Ramos (cell line): Measurements from ENCODE around the gene EFTUD2.

Source experiments
- in situ Hi-C: fragments of 300-500 bp; cut with MboI; formaldehyde crosslinking; loops from one replicate; pipeline ENCODE4 v1.14.3; 2022; ENCODE audit warnings: low sequenced_read_pairs; ENCODE audit not compliant: unreplicated experiment

EFTUD2 gene

DNA sequence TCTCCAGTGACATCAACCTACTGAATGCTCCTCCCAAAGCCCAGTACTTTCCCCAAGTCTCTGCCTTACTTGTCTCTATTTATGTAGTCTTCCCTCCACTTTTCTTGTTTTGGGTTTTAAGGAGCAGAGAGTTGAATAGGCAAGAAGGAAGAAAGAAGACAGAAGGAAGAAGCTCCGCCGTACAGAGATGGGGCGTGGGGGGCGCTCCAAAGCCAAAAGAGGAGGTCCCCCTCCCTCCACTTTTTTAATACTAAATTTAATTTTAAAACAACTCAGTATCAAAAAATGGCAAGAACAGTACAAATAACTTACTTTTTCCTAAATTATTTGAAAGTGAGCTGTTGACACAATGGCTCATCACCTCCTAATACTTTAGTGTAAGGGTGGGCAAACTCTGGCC lies 4.6 kb downstream of the EFTUD2 start:
- in situ Hi-C loops: no loop called here

DNA sequence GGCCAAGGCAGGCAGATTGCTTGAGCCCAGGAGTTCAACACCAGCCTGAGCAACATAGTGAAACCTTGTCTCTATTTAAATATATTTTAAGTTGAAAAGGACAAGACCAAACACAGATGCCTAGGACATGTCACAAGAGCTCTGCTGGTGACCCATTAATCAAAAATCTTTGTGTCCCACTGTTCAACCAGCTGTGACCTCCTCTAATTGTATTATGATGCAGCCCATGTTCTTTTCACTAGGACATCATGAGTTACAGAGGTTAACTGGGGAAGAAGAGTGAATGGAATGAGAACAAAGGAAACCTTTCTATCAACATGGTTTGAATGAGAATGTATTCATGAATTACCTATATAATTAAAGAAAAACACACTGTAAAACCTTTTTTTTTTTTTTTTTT lies 7.0 kb downstream of the EFTUD2 start:
- in situ Hi-C loops: no loop called here

DNA sequence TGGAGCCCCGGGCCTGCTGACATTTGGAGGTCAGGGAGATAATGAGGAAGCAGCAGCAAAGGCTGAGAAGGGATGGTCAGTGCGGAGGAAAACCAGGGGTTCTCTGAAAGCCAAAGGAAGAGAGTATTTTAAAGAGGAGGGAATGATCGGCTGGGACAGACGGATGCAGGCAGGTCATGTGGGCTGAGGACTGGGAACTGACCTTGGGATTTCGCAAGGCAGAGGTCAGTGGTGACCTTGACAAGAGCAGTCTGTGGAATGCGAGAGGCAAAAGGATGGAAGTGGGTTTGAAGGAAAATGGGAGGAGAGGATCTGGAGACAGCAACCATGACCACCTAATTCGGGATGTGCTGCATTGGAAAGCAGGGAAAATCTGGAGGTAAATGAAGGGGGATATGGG lies 10.2 kb downstream of the EFTUD2 start:
- in situ Hi-C loops: no loop called here

DNA sequence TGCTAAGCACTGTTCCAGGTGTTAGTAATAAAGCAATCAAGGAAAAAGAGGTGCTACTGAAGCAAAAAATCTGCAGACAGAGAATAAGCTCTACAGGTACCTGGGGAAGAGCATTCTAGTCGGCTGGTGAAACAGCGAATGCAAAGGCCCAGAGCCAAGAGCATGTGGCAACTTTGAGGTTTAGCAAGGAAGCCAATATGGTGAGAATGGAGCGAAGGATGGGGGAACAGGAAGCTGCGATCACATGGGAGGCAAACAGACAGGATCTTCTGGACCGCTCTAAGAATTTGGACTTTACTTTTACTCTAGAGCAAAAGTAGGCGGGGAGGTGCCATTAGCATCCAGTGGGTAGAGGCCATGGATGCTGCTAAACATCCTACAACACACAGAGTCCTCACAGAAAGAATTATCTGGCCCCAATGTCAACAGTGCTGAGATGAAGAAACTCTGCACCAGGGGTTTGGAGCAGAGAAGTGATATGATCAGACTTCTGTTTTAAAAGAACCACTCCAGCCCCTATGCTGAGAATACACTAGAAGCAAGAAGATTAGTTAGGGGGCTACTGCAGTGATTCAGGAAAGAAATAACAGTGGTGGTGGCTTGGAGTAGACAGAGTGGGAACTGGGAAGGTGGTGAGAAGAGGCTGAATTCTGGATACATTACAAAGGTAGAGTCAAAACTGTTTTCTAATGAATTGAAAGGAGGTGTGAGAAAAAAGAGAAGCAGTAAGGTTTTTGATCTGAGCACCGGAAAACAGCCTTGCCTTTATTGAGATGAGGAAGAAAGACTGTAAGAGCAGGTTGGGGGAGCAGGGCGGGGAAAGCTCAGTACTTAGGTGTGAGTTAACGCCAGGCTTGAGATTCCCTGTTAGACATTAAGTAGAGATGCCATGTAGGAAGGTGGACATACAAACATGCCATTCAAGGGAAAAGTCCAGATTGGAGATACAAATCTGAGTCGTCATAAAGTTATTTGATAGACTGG lies 11.0 kb downstream of the EFTUD2 start:
- in situ Hi-C loops: no loop called here

DNA sequence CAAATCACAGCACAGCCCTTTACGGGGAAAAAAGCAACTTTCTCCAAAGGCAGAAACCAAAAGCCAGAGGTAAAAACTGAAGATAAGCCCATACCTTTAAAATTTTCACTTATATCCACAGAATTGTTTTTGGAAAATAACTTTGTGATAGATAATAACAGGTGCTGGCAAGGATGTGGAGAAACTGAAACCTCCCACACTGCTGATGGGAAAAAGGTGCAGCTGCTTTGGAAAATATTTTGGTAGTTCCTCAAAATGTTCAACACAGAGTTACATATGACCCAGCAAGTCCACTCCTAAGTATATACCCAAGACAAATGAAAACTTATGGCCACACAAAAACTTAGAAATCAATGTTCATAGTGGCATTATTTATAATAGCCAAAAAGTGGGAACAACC lies 12.2 kb downstream of the EFTUD2 start:
- in situ Hi-C loops: no loop called here

DNA sequence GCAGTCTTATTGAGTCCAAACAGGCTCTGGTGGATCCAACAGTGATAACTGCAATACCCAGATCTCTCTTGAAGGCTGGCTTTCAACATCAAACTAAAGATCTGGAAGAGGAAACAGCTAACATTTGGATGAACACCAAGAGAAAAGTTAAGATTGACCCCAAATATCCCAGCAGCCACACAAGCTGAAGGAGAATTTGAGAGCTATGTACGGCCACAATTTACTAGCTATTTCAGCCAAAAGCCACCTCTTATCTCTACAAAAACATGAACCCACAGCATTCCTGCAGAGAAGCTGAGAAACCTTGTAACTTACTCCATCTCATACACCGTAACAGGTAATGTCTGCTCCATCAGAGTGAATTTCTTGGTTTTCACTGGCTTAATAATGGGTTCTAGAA lies 14.3 kb downstream of the EFTUD2 start:
- in situ Hi-C loops: no loop called here

DNA sequence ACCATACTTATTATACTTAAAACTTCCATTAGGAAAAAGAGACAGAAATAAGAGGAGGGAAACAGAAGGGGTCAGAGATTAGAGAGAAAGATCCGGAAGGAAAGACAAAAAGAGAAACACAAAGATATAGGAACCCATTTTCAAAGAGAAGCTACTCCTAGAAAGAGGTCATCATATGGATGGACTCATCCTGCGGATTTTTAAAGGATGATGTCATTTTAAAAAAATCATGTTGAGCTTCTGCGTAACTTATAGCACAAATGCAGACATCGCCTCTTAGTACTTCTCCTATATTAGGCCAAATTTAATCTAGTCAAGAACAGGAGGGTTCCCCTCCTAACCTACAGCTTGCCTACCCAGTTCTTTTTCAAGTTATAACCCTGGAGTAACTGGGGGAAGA lies 18.1 kb downstream of the EFTUD2 start:
- in situ Hi-C loops: no loop called here

DNA sequence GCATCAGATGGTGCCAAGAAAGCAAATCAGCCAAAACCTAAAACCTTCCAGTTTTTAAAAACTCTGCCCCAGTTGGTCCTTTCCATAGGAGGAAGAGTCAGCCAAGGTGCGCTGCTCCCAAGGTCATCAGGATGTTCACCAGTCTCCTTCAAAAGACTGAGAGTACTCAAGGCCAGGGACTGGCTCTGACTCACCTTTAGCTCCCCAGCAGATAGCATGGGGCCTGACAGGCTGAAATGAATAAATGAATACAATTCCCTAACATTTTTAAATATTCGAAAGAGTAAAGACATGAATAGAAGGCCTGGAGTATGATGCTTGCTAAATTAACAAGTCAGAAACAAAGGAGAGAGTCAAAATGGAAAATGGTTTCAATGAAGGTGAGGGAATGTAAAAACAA lies 19.2 kb downstream of the EFTUD2 start:
- in situ Hi-C loops: no loop called here

DNA sequence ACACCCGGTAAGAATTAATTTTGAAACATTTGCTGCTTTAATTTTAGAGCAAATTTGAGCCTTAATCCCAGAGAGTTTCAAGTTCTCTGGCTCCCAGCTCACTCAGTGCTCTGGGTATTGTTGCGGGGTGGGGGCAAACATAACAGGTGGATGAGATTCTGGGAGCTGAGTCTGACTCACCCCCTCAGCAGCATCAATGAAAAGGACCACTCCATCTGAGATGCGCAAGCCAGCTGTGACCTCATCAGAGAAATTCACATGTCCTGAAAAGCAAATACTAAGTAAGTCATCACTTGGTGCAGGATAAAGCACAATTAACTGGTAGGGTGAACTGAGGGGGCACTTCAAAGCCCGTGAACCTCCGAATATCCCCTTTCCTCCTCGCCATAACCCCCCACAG lies 19.9 kb downstream of the EFTUD2 start:
- in situ Hi-C loops: no loop called here

DNA sequence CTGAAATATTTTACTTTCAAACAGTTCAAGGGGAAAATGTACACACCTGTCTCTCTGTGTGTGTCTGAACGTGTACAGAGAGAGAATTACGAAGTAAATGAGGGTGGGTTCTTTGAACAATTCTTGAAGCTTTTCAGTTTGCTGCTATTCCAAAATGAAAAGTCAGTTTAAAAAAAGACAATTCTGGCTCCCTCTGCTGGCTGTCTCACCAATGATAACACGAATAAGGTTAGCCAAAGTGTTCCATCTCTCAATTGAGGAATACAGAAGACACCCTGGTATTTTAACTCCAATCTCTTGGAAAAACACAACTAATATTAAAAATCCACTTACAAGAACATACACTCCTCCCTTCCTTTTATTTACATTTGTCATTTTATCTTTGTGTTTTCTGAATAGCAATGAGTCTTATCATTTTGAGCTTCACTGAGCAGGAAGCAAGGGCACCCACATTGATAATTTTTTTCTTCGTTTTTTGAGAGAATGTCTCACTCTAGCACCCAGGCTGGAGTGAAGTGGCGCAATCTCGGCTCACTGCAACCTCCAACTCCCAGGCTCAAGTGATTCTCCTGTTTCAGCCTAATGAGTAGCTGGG lies 20.5 kb downstream of the EFTUD2 start:
- in situ Hi-C loops: no loop called here

DNA sequence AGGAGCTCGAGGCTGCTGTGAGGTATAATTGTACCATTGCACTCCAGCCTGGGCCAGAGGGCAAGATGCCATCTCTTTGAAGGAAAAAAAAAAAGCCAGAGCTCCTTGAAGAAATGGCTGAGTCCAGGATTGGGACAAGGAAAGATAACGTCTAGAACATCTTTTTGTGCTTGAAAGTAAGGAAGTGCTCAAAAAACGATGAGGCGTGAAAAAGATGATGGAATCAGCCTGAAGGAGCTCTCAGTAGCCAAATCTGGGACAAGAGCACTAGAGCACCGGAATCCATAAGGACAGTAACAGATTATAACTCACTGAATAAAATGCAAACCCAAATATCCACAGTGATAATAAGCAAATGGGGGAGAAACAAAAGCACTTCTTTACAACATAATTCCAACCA lies 22.1 kb downstream of the EFTUD2 start:
- in situ Hi-C loops: no loop called here

DNA sequence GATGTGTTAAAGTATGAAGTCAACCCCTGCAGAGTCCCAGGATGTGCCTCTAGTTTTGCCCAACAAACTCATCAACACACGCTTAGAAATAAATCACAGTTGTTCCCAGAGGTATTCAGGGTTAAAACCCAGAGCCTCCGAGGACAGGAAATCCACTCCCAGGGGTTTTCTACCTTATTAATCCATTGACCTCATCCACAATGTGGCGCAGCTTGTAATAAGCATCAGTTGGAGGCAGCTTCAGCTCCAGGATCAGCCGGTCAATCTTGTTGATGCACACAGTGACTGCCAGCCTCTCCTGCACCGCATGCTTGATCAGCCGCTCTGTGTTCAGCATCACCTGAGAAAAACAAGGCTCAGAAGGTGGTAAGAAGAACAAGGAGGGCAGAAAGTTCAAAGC lies 23.5 kb downstream of the EFTUD2 start:
- in situ Hi-C loops: no loop called here

DNA sequence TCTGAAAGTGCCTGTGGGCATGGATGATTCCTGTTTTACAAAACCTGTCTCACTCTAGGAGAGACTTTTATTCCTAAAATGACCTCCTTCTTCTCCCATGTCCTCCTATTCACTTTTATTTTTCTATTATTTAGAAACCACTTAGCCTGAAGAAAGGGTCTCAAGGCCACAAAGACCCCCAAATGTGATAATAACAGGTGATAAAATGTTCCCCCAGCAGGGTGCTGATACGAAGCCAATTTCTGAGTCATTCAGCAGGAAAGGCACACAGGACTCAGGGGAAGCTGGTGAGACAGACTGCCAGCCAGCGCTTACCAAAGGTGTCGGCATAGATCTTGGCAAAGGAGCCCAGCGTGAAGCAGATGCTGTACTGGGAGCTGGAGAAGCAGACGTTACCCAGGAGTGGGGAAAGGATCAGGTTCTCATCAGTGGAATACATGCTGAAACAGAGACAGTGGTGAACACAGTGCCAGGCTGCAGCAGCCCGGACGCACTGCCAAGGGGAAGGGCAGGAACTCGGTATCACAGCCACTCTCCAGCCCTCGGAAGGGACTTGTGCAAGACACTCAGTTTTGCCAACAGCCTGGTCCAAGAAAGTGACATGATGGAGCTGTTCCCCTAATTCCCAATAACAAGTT lies 27.0 kb downstream of the EFTUD2 start:
- in situ Hi-C loops: loop anchor here (25.0 kb wide), 1 partner anchor 335 kb away; no protein-coding TSS in a partner anchor

DNA sequence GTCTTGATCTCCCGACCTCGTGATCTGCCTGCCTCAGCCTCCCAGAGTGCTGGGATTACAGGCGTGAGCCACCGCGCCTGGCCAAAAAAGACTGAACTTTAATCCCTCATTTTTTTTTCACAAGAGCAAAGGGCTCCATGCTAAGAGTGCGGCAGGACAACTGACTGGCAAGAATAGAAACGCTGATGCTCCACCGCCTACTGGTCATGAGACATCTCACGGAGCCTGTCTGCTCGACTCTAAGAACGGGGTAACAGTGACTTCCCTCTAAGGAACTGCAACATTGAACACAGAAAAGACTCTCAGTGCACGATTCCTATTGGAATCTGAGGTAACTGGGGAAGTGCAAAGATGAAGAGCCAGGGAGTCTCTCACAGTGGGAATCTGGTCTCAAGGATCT lies 27.7 kb downstream of the EFTUD2 start:
- in situ Hi-C loops: loop anchor here (25.0 kb wide), 1 partner anchor 334 kb away; no protein-coding TSS in a partner anchor

DNA sequence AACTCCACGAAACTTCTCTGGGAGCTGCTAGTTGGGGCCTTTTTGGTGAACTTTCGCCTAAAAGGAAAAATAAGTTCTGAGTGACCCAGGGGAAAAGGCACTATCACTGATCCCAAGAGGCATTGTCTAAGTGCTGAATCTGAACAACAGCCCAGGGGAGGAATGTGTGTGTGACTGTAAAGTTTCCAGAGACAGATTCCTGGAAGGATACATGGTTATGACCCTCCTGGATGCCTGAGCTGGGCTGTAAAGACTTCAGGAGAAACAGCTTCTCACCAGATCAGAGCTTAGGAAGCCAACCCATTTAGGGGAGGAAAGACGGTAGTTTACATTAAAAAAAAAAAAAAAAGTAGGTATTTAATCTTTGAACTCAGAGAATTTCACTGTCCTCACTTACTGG lies 31.4 kb downstream of the EFTUD2 start:
- in situ Hi-C loops: loop anchor here (25.0 kb wide), 1 partner anchor 331 kb away; no protein-coding TSS in a partner anchor

DNA sequence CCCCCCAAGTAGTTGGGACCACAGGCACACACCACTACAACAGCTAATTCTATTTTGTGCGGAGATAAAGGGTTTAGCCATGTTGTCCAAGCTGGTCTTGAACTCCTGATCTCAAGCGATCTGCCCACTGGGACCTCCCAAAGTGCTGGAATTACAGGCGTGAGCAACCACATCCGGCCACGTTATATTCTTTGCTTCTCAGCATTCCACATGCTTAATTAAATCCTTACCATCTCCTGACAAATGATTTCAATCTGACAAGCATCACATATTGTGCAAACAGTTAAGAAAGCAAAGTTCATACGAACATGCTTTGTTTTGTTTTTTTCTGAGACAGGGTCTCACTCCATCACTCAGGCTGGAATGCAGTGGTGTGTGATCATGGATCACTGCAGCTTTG lies 33.3 kb downstream of the EFTUD2 start:
- in situ Hi-C loops: loop anchor here (25.0 kb wide), 1 partner anchor 329 kb away; no protein-coding TSS in a partner anchor

DNA sequence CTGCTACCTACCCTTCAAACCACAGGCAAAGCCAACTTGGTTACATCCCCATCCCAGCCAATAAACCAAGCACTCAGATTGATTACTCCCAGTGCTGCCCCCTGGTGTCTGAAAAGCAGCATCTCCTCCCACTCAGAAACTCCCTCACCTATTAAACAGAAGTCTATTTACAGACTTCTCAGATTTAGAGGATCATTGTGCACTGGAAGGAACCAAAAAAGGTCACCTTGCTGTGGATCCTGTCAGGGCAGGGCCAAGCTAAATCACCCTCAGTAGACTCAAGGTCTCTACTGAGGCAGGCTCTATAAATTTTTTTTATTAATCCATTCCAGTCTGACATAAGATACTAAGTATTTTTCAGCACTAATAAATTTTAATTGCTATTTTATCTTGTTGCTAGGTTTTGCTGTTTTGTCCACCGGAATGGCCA lies 34.0 kb downstream of the EFTUD2 start:
- in situ Hi-C loops: loop anchor here (25.0 kb wide), 1 partner anchor 328 kb away; no protein-coding TSS in a partner anchor

DNA sequence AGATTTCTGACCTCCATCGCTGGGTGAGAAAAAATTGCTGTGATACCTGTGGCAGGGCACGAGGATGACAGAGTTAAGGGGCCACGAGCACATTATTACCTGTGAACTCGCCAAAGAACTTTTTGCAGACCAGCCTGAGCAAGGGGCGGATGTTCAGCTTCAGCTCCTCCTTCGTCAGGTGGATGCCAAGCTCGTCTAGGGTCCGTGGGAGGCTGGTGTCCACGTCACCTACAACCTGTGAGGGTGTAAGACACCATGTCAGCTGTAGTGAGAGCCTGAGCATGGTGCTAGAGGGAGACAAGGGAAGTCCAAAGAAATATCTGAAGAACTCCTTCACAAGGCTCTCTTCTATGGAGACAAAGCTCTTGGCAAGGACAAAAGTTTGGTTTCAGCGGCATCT lies 34.4 kb downstream of the EFTUD2 start:
- in situ Hi-C loops: loop anchor here (5.0 to 25.0 kb wide), 2 partner anchors 83 to 328 kb away; no protein-coding TSS in a partner anchor

DNA sequence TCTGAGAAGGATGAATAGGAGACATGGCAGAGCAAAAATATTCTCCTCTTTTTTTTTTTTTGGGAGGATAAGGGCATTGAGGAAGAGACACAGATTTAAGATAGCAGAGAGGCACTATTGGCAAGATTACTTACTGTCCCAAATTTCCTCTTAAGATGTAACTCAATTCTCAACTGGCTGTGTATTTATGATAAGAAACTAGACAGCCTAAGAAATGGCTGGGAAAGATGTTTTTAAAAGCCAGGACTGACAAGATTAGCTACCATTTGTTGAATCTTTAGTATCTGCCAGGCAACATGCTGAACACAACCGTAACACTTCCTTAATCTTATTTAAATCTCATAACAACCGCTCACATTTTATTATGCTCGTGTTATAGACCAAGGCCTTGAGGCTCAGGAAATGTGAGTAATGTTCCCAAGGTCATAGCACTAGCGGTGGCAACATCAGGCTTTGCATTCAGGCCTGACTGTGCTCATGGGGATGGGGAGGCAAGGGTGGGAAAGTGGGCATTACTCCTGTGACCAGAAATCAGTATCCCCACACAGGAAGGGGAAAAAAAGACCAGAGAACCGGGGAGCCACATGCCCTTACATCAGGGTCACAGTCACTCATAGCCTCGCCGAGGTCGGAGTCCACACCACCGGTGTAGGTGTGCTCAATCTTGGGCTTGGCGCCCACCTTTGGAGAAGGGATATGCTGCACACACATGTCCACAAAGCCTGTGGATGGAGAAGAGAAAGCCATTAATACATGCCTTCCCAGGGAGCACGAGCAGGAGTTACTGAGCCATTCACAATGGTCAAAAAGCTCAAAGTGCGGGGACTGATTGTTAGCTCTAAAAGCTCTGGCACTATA lies 36.0 kb downstream of the EFTUD2 start:
- in situ Hi-C loops: loop anchor here (5.0 to 25.0 kb wide), 2 partner anchors 81 to 326 kb away; no protein-coding TSS in a partner anchor
